ENCODE measurements around the gene HMSD.

The HMSD gene, protein sequence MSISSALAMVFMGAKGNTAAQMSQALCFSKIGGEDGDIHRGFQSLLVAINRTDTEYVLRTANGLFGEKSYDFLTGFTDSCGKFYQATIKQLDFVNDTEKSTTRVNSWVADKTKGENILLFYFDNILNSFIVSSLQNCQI

DNA sequence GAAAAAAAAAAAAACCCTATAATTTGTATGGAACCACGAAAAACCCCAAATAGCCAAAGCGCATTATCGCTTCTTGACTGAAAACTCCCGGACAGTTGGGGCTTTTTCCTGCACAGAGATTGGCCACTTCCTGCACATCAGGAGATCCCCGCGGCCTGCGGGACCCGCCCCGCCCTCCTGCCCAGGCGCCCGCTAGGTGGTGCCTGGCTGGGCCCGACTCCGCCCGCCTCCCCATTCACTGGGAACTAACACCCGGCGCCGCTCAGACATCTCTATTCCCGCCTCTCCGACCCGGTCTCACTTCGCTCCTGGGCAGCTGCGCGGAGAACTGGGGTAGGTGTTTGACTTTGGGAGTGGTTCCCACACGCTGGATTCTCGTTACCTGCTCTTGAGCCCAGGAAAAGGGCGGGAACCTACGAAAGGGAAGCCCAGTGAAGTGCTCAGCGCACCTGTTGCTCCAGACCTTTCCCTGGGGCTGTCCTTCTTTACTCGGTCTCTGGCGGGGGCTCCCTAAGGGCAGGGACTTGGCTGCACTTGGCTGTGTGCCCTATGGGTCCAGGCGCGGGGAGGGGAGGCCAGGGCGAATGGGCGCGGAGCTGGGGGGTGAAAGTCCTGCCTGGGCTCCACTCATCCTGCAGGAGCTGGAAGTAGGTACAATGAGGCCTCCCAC is at the start of gene HMSD:
Gene HMSD (plus strand): TSS at position 234 of the 670 bp plus-strand sequence. CDS start 4,155 bp downstream, outside the sequence.
- DNase-seq (ENCODE audit: low spot score), result peak; percentile 86
- in situ Hi-C loops (cut with MboI; ENCODE audit: low sequenced_read_pairs, unreplicated experiment), result no loop called here
- TF ChIP-seq, protein P1, sequence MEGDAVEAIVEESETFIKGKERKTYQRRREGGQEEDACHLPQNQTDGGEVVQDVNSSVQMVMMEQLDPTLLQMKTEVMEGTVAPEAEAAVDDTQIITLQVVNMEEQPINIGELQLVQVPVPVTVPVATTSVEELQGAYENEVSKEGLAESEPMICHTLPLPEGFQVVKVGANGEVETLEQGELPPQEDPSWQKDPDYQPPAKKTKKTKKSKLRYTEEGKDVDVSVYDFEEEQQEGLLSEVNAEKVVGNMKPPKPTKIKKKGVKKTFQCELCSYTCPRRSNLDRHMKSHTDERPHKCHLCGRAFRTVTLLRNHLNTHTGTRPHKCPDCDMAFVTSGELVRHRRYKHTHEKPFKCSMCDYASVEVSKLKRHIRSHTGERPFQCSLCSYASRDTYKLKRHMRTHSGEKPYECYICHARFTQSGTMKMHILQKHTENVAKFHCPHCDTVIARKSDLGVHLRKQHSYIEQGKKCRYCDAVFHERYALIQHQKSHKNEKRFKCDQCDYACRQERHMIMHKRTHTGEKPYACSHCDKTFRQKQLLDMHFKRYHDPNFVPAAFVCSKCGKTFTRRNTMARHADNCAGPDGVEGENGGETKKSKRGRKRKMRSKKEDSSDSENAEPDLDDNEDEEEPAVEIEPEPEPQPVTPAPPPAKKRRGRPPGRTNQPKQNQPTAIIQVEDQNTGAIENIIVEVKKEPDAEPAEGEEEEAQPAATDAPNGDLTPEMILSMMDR (IDR thresholded peaks at IDR 0.05; ENCODE audit: borderline replicate concordance, control extremely low read depth, extremely low read depth, insufficient read depth, missing control alignments), result no peak

DNA sequence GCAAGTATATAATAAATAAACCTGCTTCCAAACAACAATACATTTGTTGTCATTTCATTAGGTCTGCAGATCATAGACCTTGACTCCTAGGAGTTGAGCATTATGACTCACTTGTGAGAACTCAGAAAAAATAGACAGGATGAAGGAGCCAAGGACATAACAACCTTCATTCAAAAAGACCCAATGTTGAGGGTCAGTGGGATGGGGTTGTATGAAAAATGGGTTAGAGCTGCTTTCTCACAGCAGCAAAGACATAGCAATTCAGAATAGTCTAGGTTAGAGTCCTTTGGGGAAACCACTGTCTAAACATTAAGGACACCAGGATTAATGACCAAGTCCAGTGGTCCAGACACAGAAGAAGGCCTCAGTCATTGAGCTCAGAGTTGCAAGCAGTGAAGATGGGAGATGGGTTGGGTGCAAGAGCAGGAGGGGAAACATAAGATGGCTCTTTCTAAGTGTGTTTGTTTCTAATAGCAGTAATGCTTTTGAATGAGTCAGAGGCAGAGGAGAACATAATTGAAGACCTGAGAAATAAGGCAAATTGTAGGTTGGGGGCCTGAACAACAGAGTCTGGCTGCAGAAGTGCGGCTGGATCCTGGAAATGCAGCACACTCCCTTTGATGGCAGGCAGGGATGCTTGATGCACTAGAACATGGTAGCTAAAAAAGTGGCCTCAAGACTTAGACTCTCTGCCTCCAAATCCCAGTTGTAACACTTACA is 45.1 kb upstream of the HMSD start:
- no peak for DNase-seq (ENCODE audit: low spot score)
- TF ChIP-seq, protein P1 (IDR thresholded peaks at IDR 0.05; ENCODE audit: borderline replicate concordance, control extremely low read depth, extremely low read depth, insufficient read depth, missing control alignments), result no peak
- in situ Hi-C loops (cut with MboI; ENCODE audit: low sequenced_read_pairs, unreplicated experiment), result no loop called here

DNA sequence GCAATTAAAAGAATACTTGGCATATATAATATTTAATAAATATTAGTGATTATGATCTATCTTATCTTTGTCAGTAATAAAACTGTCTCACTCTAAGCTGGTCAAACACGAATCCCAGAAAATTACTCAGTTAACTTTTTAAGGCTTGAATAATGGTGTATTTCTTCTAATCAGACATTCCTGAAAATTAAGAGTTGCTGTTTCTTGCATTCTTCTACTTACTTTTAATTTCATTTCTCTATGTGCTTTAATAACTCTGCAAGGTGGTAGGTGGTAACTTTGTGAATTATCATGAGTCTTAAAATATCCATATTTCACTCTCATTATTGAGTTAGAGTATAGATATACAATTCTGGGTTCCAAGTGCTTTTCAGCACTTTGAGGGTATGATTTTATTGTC is 44.4 kb upstream of the HMSD start:
- in situ Hi-C loops (cut with MboI; ENCODE audit: low sequenced_read_pairs, unreplicated experiment), result no loop called here
- TF ChIP-seq, protein P1 (IDR thresholded peaks at IDR 0.05; ENCODE audit: borderline replicate concordance, control extremely low read depth, extremely low read depth, insufficient read depth, missing control alignments), result no peak
- DNase-seq (ENCODE audit: low spot score), result no peak

DNA sequence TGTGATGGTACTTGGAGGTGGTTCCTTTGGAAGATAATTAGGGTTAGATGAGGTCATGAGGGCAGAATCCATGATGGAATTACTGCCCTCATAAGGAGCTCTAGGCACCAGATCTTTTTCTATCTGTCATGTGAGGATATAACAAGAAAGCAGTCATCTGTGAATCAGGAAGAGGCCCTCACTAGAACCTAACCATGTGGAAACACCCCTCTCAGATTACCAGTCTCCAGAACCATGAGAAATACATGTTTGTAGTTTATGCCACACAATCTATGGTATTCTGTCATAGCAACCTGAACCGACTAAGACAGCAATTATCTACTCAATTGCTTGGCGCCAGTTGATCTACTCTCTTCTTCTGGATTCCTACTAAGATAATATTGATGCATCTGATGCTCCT is 43.7 kb upstream of the HMSD start:
- DNase-seq (ENCODE audit: low spot score), result no peak
- in situ Hi-C loops (cut with MboI; ENCODE audit: low sequenced_read_pairs, unreplicated experiment), result no loop called here

DNA sequence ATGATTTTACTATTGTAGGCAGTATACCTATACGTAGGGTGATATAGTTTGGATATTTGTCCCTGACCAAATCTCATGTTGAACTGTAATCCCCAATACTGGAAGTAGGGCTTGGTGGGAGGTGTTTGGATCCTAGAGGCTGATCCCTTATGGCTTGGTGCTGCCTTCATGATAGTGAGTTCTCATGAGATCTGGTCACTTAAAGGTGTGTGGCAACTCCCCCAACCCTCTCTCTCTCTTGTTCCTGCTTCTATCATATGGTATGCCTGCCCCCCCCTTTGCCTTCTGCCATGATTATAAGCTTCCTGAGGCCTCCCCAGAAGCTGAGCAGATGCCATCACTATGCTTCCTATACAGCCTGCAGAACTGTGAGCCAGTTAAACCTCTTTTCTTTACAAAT is 43.0 kb upstream of the HMSD start:
- TF ChIP-seq, protein P1 (IDR thresholded peaks at IDR 0.05; ENCODE audit: borderline replicate concordance, control extremely low read depth, extremely low read depth, insufficient read depth, missing control alignments), result no peak
- in situ Hi-C loops (cut with MboI; ENCODE audit: low sequenced_read_pairs, unreplicated experiment), result no loop called here
- no peak for DNase-seq (ENCODE audit: low spot score)

More for the DNA sequence above, 43.7 kb upstream of the HMSD start:
- TF ChIP-seq, protein P1 (IDR thresholded peaks at IDR 0.05; ENCODE audit: borderline replicate concordance, control extremely low read depth, extremely low read depth, insufficient read depth, missing control alignments), result no peak

DNA sequence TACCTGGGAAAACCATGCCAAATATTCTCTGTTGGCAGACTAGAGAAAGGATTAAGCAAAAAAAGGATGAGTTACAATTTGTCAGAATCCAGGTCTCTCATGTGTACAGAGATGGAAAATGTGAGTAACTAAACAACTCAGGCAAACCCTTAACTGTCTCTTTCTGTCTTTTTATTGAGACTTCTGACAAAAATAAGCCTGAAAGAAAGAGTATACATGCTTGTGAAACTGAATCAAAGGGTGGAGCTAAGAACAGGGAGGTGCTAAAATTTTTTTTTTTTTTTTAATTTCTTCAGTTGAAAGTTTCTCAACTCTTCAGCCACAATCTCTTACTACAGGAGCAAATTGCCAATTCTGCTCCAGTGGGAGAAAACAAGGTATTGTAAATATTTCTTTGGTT is 41.4 kb upstream of the HMSD start, which contains the start of gene SERPINB10:
Gene SERPINB10 (plus strand): TSS at position 295 of the 400 bp plus-strand sequence. CDS start 7,553 bp downstream, outside the sequence.
- TF ChIP-seq, protein P1 (IDR thresholded peaks at IDR 0.05; ENCODE audit: borderline replicate concordance, control extremely low read depth, extremely low read depth, insufficient read depth, missing control alignments), result no peak
- peak; percentile 26 for DNase-seq (ENCODE audit: low spot score)
- in situ Hi-C loops (cut with MboI; ENCODE audit: low sequenced_read_pairs, unreplicated experiment), result no loop called here

All from GM13976 (cell line).